Epithelial cell of proximal tubule (primary cell): ENCODE results near the gene SNX27. TPM values are rescaled to one million over a fixed set of nuclear protein-coding genes. Genes with fewer than 3 reads are reported as not detected.
"Not testable (repeated sequence)": the region's sequence is repeated elsewhere in the genome, so short reads cannot be mapped to it uniquely, and the experiment has no call there.

Experiments
- DNase-seq: peaks from one replicate; pipeline ENCODE4 v3.0.0-alpha.2; 2011; ENCODE audit warnings: low read depth
- H3K4me3 ChIP-seq: 2 replicates; pipeline ENCODE4 v1.5.1; 2011; ENCODE audit warnings: low read depth, mild to moderate bottlenecking, low read length
- CTCF ChIP-seq: conservative IDR thresholded peaks from 2 replicates; pipeline ENCODE4 v1.5.1; 2012; ENCODE audit warnings: low read depth, mild to moderate bottlenecking, low read length
- total RNA-seq: library from RNA; depleted of rRNA; stranded (reverse); fragments of >200 nt; gene quantifications from 2 replicates; pipeline ENCODE4 v1.2.3, GENCODE V29; 2015

SNX27 gene
- total RNA-seq, 1 donor from 2014 or later = 13.2 TPM

GRCh38 chr1:151635479-151636072, 23.7 kb downstream of the SNX27 start:
- H3K4me3 ChIP-seq = no peak overlapping the region
- TF ChIP-seq CTCF = no peak
- DNase-seq = no peak

GRCh38 chr1:151638074-151638775, 26.4 kb downstream of the SNX27 start:
- no peak for TF ChIP-seq CTCF
- H3K4me3 ChIP-seq = no peak overlapping the region
- DNase-seq = no peak

GRCh38 chr1:151638812-151639211, 27.0 kb downstream of the SNX27 start:
- TF ChIP-seq CTCF = no peak
- no peak for DNase-seq
- H3K4me3 ChIP-seq = no peak overlapping the region

- DNase-seq = peak; percentile 66
- H3K4me3 ChIP-seq = no peak overlapping the region
- TF ChIP-seq CTCF = no peak
Measured at GRCh38 chr1:151639466-151639865, 27.6 kb downstream of the SNX27 start.

- DNase-seq = no peak
- no peak overlapping the region for H3K4me3 ChIP-seq
- TF ChIP-seq CTCF = no peak
Measured at GRCh38 chr1:151641229-151641628, 29.4 kb downstream of the SNX27 start.

- H3K4me3 ChIP-seq, DNase-seq: not testable (repeated sequence)
Measured at GRCh38 chr1:151643085-151643484, 31.2 kb downstream of the SNX27 start.

GRCh38 chr1:151644001-151644400, 32.2 kb downstream of the SNX27 start:
- H3K4me3 ChIP-seq = no peak overlapping the region
- no peak for DNase-seq
- TF ChIP-seq CTCF = no peak
